Karpas-422 (cell line): ENCODE results near the gene IL31RA. TPM values are rescaled to one million over a fixed set of nuclear protein-coding genes. Genes with fewer than 3 reads are reported as not detected.

Source experiments
- small RNA-seq: library from RNA; depleted of rRNA; stranded (forward); fragments of <200 nt; gene quantifications from one replicate; pipeline ENCODE3, GENCODE V24; 2014
- total RNA-seq: library from RNA; depleted of rRNA; stranded (reverse); fragments of >200 nt; shearing (Covaris generic); gene quantifications from 2 replicates; pipeline ENCODE4 v1.2.3, GENCODE V29; 2014; ENCODE audit warnings: low replicate concordance; rRNA removed

IL31RA gene
- total RNA-seq, 1 experiment from 2014 or later, result not detected

Small RNA genes lying within 50 kb of the gene (small RNA-seq; reads per million reads assigned to genes)
- gene AC016596.1, result not detected

Other genes starting within 250 kb of the IL31RA start
- gene SLC38A9, start 139.0 kb upstream of the IL31RA start, total RNA-seq, result 46.9 and 67.0 TPM in 2 replicates
- gene DDX4, start 113.3 kb upstream of the IL31RA start, total RNA-seq, result not detected in 2 replicates
- gene IL6ST, start 143.6 kb downstream of the IL31RA start, total RNA-seq, result 0.58 and 1.5 TPM in 2 replicates